HL-60 (cell line): ENCODE data around the gene PRRC1.

Source experiments
- DNase-seq, 2 experiments: peaks; one replicate each; pipeline ENCODE4 v3.0.0-alpha.2; 2010 to 2020; ENCODE audit warnings: low read depth in 1 of 2, low spot score in 1 of 2
- H3K27ac ChIP-seq: fragments of 250-450 bp; sonication (Bioruptor Pico); replicated peaks from 2 replicates; pipeline ENCODE4 v1.5.1; 2020; ENCODE audit warnings: mild to moderate bottlenecking, moderate library complexity
- H3K27me3 ChIP-seq: fragments of 250-450 bp; sonication (Bioruptor Pico); 2 replicates; pipeline ENCODE4 v1.5.1; 2021; ENCODE audit warnings: mild to moderate bottlenecking, moderate library complexity; ENCODE audit not compliant: insufficient read depth, poor library complexity, severe bottlenecking
- H3K4me3 ChIP-seq: replicated peaks from 2 replicates; pipeline ENCODE4 v1.5.1; 2011; ENCODE audit warnings: mild to moderate bottlenecking, control low read depth, low read length; ENCODE audit not compliant: insufficient read depth
- SPI1 ChIP-seq: IDR thresholded peaks from 2 replicates; pipeline ENCODE4 v1.6.1; 2012; ENCODE audit warnings: low read depth, mild to moderate bottlenecking, borderline replicate concordance

Gene PRRC1

DNA sequence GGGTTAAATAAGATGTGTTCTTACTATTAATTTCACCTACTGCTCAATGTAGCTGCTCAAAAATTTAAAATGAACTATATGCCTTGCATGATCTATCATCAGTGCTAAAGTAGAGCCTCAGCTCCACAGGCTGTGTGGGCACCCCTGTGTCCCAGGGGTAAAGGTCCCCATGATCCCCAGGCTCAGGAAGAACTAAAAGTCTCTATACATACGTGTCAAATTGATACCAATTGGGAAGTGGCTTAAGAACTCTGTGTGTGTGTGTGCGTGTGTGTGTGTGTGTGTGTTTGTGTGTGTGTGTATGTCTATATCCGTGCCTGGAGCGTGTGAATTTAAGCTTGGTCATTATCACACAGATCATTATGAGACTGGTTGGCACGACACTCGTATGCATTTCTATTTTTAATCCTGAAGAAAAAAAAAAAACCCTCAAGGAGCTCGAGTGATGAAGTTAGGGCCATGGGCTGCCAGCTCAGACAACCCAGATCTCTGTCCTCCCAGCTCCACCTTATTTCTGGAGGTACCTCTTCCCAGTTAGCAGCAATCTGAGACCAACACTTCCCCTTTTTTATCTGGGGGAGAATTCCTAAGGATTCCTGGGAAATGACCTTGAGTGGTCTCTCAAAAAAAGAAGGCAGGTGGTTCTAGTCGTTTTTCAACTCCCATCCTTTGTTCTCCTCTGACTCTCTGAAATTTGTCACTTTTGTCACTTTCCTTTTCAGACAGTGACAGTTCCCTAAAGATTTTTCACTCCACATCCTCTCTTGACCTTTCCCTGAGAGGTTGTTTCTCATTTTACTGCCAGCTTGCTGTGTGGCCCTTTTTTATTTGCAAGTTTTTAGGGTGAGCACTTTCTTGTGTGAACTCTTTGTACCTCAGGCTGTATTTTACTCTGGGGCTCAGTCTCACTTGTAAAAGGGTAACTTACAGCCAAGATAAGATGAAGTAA lies 85.7 kb downstream of the PRRC1 start:
- no peak for TF ChIP-seq SPI1
- Histone ChIP-seq H3K27me3 (no peaks in the 10 kb centered on the region), H3K4me3 (no peak overlapping the region), H3K27ac (no peak overlapping the region)
- no peak for DNase-seq
